Effector memory CD8-positive, alpha-beta T cell (primary cell): ENCODE measurements around the gene KCNQ5.
"Not testable (repeated sequence)": the region's sequence is repeated elsewhere in the genome, so short reads cannot be mapped to it uniquely, and the experiment has no call there.

ENCODE experiments used
- ATAC-seq: fragments of 150-1000 bp; cut with Tn5 transposase; replicated peaks from 2 replicates; pipeline ENCODE4 v1.10.0; 2021; ENCODE audit warnings: mild to moderate bottlenecking, moderate library complexity
- DNase-seq, 3 experiments: peaks; one replicate each; pipeline ENCODE4 v3.0.0; 2021
- H3K27ac Mint-ChIP-seq, 2 donors: one replicate each; pipeline ENCODE4 v1.8.0; 2022; ENCODE audit warnings: mild to moderate bottlenecking in 2 of 2, mixed read lengths in 2 of 2, moderate library complexity in 2 of 2
- H3K27me3 Mint-ChIP-seq, 2 donors: one replicate each; pipeline ENCODE4 v1.8.0; 2022; ENCODE audit warnings: mixed read lengths in 2 of 2
- H3K36me3 Mint-ChIP-seq: one replicate; pipeline ENCODE4 v1.8.0; 2022; ENCODE audit warnings: mild to moderate bottlenecking, moderate library complexity, mixed read lengths; ENCODE audit not compliant: insufficient read depth
- H3K4me1 Mint-ChIP-seq, 2 donors: one replicate each; pipeline ENCODE4 v1.8.0; 2022; ENCODE audit warnings: low read depth in 2 of 2, mixed read lengths in 2 of 2
- H3K4me3 Mint-ChIP-seq, 2 donors: one replicate each; pipeline ENCODE4 v1.8.0; 2022; ENCODE audit warnings: mild to moderate bottlenecking in 2 of 2, mixed read lengths in 2 of 2, moderate library complexity in 2 of 2
- H3K9me3 Mint-ChIP-seq, 2 donors: one replicate each; pipeline ENCODE4 v1.8.0; 2022; ENCODE audit warnings: mixed read lengths in 2 of 2
- total RNA-seq, 9 experiments: gene quantifications; one replicate each; lab custom pipeline; 2026; lab: John Stamatoyannopoulos, UW

The KCNQ5 gene
- total RNA-seq, result 1.4 to 12.6 (median 3.5) reads per million in 9 experiments

GRCh38 chr6:72621291-72622093 is at the start of gene KCNQ5:
Gene KCNQ5 (plus strand): TSS chr6:72622064.
- H3K36me3 Mint-ChIP-seq, result peaks cover 3% of the 10 kb centered on the region
- H3K4me3 Mint-ChIP-seq, result peak within 1 kb of the TSS; percentile 90
- ATAC-seq (no peak), DNase-seq (no peak)
- no peaks in the 10 kb centered on the region for H3K27me3 Mint-ChIP-seq
- H3K27ac Mint-ChIP-seq, result peak within 1 kb of the TSS; percentile 82 to 89
- H3K9me3 Mint-ChIP-seq, result no peaks in the 10 kb centered on the region
- peaks cover 25 to 50% of the 10 kb centered on the region in 2 donors for H3K4me1 Mint-ChIP-seq

GRCh38 chr6:72579865-72580264 is 42.0 kb upstream of the KCNQ5 start:
- H3K9me3 Mint-ChIP-seq, result no peaks in the 10 kb centered on the region
- no peak for DNase-seq
- H3K4me1 Mint-ChIP-seq, result peaks cover 0 to 5% of the 10 kb centered on the region in 2 donors
- H3K27me3 Mint-ChIP-seq, result no peaks in the 10 kb centered on the region
- H3K36me3 Mint-ChIP-seq, result no peaks in the 10 kb centered on the region
- H3K4me3 Mint-ChIP-seq, result peak overlapping the region in 1 of 2 donors; percentile 21
- no peak for ATAC-seq
- no peak overlapping the region for H3K27ac Mint-ChIP-seq

GRCh38 chr6:72580281-72580940 is 41.5 kb upstream of the KCNQ5 start:
- Mint-ChIP-seq H3K9me3 (no peaks in the 10 kb centered on the region), H3K4me3 (peak overlapping the region in 1 of 2 donors; percentile 21), H3K27ac (no peak overlapping the region), H3K27me3 (no peaks in the 10 kb centered on the region), H3K36me3 (no peaks in the 10 kb centered on the region), H3K4me1 (peaks cover 0 to 5% of the 10 kb centered on the region in 2 donors)
- DNase-seq (no peak), ATAC-seq (peak; percentile 43)

- H3K4me1 Mint-ChIP-seq, DNase-seq, ATAC-seq, H3K27ac Mint-ChIP-seq, H3K4me3 Mint-ChIP-seq, H3K36me3 Mint-ChIP-seq, H3K9me3 Mint-ChIP-seq, H3K27me3 Mint-ChIP-seq: not testable (repeated sequence)
Observed at GRCh38 chr6:72580950-72581349, 40.9 kb upstream of the KCNQ5 start.

GRCh38 chr6:72588155-72588554 is 33.7 kb upstream of the KCNQ5 start:
- Mint-ChIP-seq H3K9me3 (no peaks in the 10 kb centered on the region), H3K36me3 (no peaks in the 10 kb centered on the region), H3K27ac (no peak overlapping the region), H3K27me3 (no peaks in the 10 kb centered on the region), H3K4me1 (no peaks in the 10 kb centered on the region), H3K4me3 (no peak overlapping the region)
- ATAC-seq (no peak), DNase-seq (no peak)

- H3K4me1 Mint-ChIP-seq, result no peaks in the 10 kb centered on the region
- H3K27me3 Mint-ChIP-seq, result no peaks in the 10 kb centered on the region
- ATAC-seq, result no peak
- no peak for DNase-seq
- no peak overlapping the region for H3K27ac Mint-ChIP-seq
- H3K9me3 Mint-ChIP-seq, result no peaks in the 10 kb centered on the region
- no peak overlapping the region for H3K4me3 Mint-ChIP-seq
- no peaks in the 10 kb centered on the region for H3K36me3 Mint-ChIP-seq
Observed at GRCh38 chr6:72589096-72589495, 32.8 kb upstream of the KCNQ5 start.

- ATAC-seq, result no peak
- Mint-ChIP-seq H3K36me3 (no peaks in the 10 kb centered on the region), H3K27ac (no peak overlapping the region), H3K4me3 (no peak overlapping the region), H3K4me1 (no peaks in the 10 kb centered on the region), H3K27me3 (peaks cover 26 to 27% of the 10 kb centered on the region in 2 donors), H3K9me3 (no peaks in the 10 kb centered on the region)
- DNase-seq, result no peak
Observed at GRCh38 chr6:72595812-72596211, 26.1 kb upstream of the KCNQ5 start.

- DNase-seq (no peak), ATAC-seq (no peak)
- no peak overlapping the region for H3K4me3 Mint-ChIP-seq
- no peaks in the 10 kb centered on the region for H3K9me3 Mint-ChIP-seq
- peaks cover 29 to 38% of the 10 kb centered on the region in 2 donors for H3K4me1 Mint-ChIP-seq
- H3K36me3 Mint-ChIP-seq, result peaks cover 3% of the 10 kb centered on the region
- H3K27ac Mint-ChIP-seq, result peak overlapping the region in 1 of 2 donors; percentile 64
- H3K27me3 Mint-ChIP-seq, result no peaks in the 10 kb centered on the region
Observed at GRCh38 chr6:72616406-72617015, 5.4 kb upstream of the KCNQ5 start.

- Mint-ChIP-seq H3K27me3 (no peaks in the 10 kb centered on the region), H3K9me3 (no peaks in the 10 kb centered on the region), H3K27ac (peak overlapping the region in 1 of 2 donors; percentile 82), H3K4me3 (peak overlapping the region in 1 of 2 donors; percentile 1), H3K4me1 (peaks cover 30 to 40% of the 10 kb centered on the region in 2 donors), H3K36me3 (peaks cover 3% of the 10 kb centered on the region)
- no peak for DNase-seq
- ATAC-seq, result no peak
Observed at GRCh38 chr6:72617721-72618120, 4.1 kb upstream of the KCNQ5 start.

- peaks cover 29 to 44% of the 10 kb centered on the region in 2 donors for H3K4me1 Mint-ChIP-seq
- peak; percentile 71 for ATAC-seq
Observed at GRCh38 chr6:72619883-72620696, 1.8 kb upstream of the KCNQ5 start.

GRCh38 chr6:72620871-72621290 is 983 bp upstream of the KCNQ5 start:
- Mint-ChIP-seq H3K9me3 (no peaks in the 10 kb centered on the region), H3K27ac (peak overlapping the region; percentile 82 to 89), H3K4me1 (peaks cover 29 to 47% of the 10 kb centered on the region in 2 donors), H3K36me3 (peaks cover 3% of the 10 kb centered on the region), H3K27me3 (no peaks in the 10 kb centered on the region), H3K4me3 (peak overlapping the region; percentile 90)
- ATAC-seq (no peak), DNase-seq (no peak)

More at GRCh38 chr6:72619883-72620696, 1.8 kb upstream of the KCNQ5 start:
- peak overlapping the region; percentile 90 for H3K4me3 Mint-ChIP-seq
- peak; percentile 41 to 59 (median 43) for DNase-seq
- H3K27ac Mint-ChIP-seq, result peak overlapping the region; percentile 82 to 89
- no peaks in the 10 kb centered on the region for H3K9me3 Mint-ChIP-seq
- H3K27me3 Mint-ChIP-seq, result no peaks in the 10 kb centered on the region
- peaks cover 3% of the 10 kb centered on the region for H3K36me3 Mint-ChIP-seq

GRCh38 chr6:72622094-72622940 is 453 bp downstream of the KCNQ5 start:
- peak; percentile 38 to 50 (median 47) for DNase-seq
- H3K9me3 Mint-ChIP-seq, result no peaks in the 10 kb centered on the region
- H3K4me3 Mint-ChIP-seq, result peak overlapping the region; percentile 90
- H3K27ac Mint-ChIP-seq, result peak overlapping the region; percentile 36 to 66
- peaks cover 3% of the 10 kb centered on the region for H3K36me3 Mint-ChIP-seq
- H3K4me1 Mint-ChIP-seq, result peaks cover 23 to 48% of the 10 kb centered on the region in 2 donors
- H3K27me3 Mint-ChIP-seq, result no peaks in the 10 kb centered on the region
- ATAC-seq, result peak; percentile 61
